ENCODE measurements around the gene SSC5D.
"Not testable (repeated sequence)": the region's sequence is repeated elsewhere in the genome, so short reads cannot be mapped to it uniquely, and the experiment has no call there.

The SSC5D gene

DNA sequence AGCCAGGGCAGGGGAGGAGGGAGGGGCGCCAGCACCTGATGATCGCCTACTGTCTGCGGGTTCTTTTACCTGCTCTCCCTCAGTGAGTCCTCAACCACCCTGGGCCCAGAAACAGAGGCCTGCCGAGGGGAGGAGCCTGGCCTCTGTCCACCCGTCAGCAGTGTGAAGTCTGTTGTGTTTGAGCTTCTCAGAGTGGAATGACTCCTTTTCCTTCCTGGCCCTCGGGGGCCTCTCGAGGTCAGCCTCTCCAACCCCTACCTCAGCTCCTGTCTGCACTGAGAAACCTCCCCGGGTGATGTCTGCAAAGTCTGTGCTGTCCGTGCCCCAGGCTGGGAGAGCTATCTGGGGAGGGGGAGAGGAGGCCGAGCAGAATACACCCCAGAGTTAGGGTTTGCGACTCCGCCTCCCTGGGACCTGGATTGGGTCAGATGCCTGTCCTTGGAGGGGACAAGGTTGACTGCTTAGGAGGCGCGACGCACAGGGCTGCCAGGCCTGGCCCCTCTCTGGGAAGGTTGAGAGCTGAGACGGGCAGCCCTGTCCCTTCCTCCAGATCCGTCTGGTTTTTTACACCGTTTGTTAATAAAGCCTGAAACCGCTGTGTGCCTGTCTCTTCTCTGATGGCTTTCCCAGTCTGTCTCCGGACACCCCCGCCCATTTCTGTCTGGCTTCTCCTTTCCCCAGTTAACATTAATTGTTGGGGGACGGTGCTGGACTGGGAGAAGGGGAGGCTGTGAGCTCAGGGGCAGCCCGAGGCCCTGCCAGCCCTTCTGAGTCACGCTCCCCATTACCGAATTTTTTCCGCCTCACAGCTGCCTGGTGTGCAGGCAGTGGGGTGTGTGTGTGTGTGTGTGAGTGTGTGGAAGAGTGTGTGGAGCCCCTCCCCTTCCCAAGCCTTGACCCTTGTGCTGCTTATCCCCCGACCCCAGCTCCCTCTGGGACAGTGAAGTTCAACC is 989 bp upstream of the SSC5D start:
- peak; percentile 29 to 30 for DNase-seq (ENCODE audit: low read depth in 2 of 2)

DNA sequence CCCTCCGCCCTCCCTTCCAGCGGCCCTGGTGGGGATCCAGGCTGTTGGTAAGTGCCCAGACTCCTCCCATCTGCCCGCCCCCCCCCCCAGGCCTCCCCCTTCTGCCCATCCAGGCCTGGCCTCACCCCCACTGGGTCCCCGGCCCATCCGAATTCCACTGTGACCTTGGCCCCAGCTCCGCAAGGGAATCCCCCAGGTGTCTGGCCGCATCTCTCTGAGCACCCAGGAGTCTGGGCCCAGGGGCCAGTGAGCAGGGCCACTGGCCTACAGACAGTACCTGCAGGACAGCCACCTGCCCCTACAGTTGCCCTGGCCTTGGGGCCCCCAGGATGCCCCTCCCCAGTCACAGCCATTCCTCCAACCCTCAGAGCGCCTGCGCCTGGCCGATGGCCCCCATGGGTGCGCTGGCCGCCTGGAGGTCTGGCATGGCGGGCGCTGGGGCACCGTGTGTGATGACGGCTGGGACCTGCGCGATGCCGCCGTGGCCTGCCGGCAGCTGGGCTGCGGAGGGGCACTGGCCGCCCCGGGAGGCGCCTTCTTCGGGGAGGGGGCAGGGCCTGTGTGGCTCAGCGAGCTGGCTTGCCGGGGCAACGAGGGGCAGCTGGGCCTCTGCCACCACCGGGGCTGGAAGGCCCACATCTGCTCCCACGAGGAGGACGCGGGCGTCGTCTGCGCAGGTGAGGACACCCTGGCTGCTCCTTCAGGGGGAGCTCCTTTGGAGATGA is 912 bp downstream of the SSC5D start:
- no peak for DNase-seq (ENCODE audit: low read depth in 2 of 2)

- no peak for DNase-seq (ENCODE audit: low read depth in 2 of 2)
Observed at GRCh38 chr19:55489711-55490477, 1.7 kb downstream of the SSC5D start.

DNA sequence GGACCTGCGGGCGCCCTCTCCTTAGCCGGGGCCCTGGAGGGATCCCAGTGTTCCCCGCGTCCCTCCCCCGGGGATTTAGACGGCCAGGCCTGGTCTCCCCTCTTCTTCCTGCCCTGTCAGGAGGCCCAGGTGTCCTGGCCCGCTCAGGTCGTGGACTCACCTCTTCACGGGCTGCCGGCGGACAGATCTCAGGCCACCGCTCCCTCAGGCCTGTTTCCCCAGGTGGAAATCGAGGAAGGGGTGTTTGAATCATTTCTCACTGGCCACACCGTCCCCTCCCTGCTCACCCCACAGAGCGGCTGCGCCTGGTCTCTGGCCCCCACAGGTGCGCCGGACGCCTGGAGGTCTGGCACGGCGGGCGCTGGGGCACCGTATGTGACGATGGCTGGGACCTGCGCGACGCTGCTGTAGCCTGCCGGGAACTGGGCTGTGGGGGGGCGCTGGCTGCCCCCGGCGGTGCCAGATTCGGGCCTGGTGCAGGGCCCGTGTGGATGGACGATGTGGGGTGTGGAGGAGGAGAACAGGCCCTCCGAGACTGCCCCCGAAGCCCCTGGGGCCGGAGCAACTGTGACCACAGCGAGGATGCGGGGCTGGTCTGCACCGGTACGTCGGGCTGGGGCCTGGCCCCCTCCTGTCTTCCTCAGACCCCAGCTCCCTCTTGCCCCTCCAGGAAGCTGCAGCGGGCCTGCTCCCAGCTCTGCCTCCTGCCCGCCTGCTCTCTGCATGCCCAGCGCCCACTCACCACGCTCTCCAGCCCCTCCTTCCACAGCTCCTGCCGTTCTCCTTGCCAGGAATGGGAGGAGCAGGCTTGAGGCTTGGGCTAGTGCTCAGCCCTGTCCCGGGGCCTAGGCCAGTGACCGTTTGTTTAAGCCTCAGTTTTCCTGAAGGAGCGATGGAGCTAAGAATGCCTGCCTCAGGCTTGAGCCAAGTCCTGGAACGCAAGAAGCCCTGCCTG is 2.5 kb downstream of the SSC5D start:
- no peak for DNase-seq (ENCODE audit: low read depth in 2 of 2)

DNA sequence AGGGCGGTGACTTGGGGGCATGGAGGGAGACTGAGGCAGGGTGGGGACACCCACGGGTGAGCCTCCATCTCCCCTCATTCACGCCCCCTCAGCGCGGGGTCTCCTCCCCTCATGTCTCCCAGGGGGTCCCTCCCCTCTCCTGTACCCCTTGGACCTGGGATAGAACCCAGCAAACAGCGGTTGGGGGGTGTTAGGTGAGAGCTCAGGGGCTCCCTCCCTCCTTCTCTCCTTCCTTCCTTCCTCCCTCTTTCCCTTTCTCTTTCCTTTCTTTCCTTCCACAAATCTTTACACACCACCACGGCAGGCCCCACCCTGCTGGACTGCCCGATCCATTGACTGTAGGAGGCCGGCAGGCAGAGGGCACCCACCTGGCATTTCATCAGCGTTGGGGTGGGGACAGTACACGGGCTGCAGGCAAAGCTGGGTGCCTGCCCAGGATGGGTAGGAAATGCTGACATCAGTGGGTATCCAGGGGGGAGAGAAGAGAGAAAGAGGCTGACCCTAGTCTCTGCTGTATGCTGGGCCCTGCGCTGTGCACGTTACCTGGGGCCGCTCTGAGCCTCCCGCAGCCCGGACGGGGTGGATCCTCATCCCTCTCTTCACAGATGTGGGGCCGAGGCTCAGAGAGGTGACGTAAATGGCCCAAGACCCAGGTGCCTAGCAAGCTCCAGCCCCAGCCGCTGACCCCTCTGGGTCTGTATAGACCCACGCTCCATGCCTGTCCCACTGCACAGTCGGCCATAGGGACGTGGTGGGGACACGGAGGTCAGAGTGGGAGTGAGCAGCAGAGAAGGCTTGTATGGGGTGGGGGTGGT is 3.5 kb downstream of the SSC5D start:
- no peak for DNase-seq (ENCODE audit: low read depth in 2 of 2)

- DNase-seq (ENCODE audit: low read depth in 2 of 2): no peak
Observed at GRCh38 chr19:55492362-55492944, 4.2 kb downstream of the SSC5D start.

DNA sequence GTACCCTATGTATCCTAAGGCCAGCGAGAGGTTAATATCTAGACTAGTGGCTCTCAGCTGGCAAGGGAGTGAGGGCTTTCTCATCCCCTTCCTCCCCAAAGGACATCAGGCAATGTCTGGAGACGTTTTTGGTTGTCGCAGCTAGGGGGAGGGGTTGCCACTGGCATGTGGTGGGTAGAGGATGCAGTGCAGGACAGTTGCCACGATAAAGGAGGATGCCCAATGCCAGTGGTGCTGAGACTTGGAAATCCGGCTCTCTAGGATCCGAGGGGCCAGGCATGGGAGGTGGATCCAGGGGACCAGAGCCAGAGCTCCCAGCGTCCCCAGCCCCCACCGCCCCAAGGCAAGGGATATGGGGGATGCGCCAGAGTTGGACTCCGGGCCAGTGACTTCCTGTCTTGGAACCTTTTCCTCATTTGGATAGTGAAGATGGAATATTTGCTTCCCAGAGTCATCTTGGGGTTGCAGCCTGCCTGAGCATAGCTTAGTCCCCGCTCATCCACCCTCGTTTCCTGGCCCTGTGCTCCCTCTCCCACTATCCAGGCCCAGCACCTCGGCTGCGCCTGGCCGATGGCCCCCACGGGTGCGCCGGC is 4.9 kb downstream of the SSC5D start:
- DNase-seq (ENCODE audit: low read depth in 2 of 2): no peak

DNA sequence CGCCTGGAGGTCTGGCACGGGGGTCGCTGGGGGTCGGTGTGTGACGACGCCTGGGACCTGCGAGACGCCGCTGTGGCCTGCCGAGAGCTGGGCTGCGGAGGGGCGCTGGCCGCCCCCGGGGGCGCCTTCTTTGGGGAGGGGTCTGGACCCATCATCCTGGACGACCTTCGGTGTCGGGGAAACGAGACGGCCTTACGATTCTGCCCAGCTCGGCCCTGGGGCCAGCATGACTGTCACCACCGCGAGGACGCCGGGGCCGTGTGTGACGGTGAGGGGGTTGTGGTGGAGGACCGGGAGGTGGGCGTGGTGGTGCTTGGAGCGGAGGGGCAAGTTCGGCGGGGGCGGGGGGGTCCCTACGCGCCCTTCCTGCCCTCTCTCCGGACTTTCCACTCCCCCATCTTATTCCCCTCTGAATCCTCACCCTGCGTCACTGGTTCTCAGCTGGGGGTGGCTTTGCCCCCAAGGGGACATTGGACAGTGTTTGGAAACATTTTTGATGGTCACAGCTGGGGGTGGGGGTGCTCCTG is 5.5 kb downstream of the SSC5D start:
- DNase-seq (ENCODE audit: low read depth in 2 of 2): no peak

GRCh38 chr19:55494172-55494761 is 6.0 kb downstream of the SSC5D start:
- no peak for DNase-seq (ENCODE audit: low read depth in 2 of 2)

GRCh38 chr19:55495646-55496349 is 7.6 kb downstream of the SSC5D start:
- no peak for DNase-seq (ENCODE audit: low read depth in 2 of 2)

GRCh38 chr19:55496820-55497219 is 8.6 kb downstream of the SSC5D start:
- DNase-seq (ENCODE audit: low read depth in 2 of 2): not testable (repeated sequence)

DNA sequence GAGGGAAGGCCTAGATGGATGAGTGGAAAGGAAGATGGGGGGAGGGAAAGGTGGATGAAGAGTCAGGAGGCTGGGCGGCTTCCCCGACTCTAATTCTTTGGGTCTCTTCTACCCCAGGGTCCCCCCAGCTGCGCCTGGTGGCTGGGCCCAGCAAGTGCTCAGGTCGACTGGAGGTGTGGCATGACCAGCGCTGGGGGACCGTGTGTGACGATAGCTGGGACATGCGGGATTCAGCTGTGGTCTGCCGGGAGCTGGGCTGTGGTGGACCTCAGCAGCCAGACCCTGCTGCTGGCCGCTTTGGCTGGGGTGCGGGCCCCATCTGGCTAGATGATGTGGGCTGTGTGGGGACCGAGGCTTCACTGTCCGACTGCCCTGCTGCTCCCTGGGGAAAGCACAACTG is 9.5 kb downstream of the SSC5D start:
- DNase-seq (ENCODE audit: low read depth in 2 of 2): no peak

GRCh38 chr19:55498246-55498840 is 10.1 kb downstream of the SSC5D start:
- DNase-seq (ENCODE audit: low read depth in 2 of 2): no peak

- DNase-seq (ENCODE audit: low read depth in 2 of 2): no peak
Observed at GRCh38 chr19:55500368-55500952, 12.2 kb downstream of the SSC5D start.

- DNase-seq (ENCODE audit: low read depth in 2 of 2): no peak
Observed at GRCh38 chr19:55502197-55502952, 14.1 kb downstream of the SSC5D start.

DNA sequence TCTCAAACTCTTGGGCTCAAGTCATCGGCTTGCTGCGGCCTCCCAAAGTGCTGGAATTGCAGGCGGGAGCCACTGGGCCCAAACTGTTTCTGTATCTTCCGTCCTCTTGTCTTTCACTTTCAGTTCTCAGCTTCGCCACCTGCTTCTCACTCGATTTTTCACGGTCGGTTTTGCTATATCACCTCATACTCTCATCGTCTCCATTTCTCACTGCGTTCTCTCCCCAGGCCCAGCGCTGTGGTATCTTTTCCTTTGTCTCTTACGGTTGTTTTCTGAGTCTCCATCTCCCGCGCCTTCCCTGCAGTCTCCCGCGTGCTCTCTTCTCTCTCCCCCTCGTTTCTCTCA is 14.9 kb downstream of the SSC5D start:
- DNase-seq (ENCODE audit: low read depth in 2 of 2): no peak

Measured in stimulated activated CD8-positive, alpha-beta memory T cell treated with anti-CD3 and anti-CD28 coated beads, Interleukin-15, amount 100 ng/mL, for 4 hours (primary cell).